Mesothelial cell of epicardium (in vitro differentiated cells): Measurements from ENCODE around the gene THSD4. TPM values are rescaled to one million over a fixed set of nuclear protein-coding genes. Genes with fewer than 3 reads are reported as not detected.
A peak's percentile ranks its signal among the peaks of the same experiment; 100 is the strongest.

ENCODE experiments used
- DNase-seq, 2 experiments: peaks; one replicate each; pipeline ENCODE4 v3.0.0; 2021; ENCODE audit warnings: low spot score in 2 of 2; ENCODE audit not compliant: unreplicated experiment in 2 of 2
- H3K27ac Mint-ChIP-seq: 2 replicates; pipeline ENCODE4 v1.8.0; 2021; ENCODE audit warnings: mixed read lengths
- H3K27me3 Mint-ChIP-seq: 2 replicates; pipeline ENCODE4 v1.8.0; 2021; ENCODE audit warnings: low read depth, mixed read lengths
- H3K36me3 Mint-ChIP-seq: 2 replicates; pipeline ENCODE4 v1.8.0; 2021; ENCODE audit warnings: mixed read lengths
- H3K4me1 Mint-ChIP-seq: 2 replicates; pipeline ENCODE4 v1.8.0; 2021; ENCODE audit warnings: mixed read lengths
- H3K4me3 Mint-ChIP-seq: 2 replicates; pipeline ENCODE4 v1.8.0; 2021; ENCODE audit warnings: mild to moderate bottlenecking, moderate library complexity, mixed read lengths
- H3K9me3 Mint-ChIP-seq: 2 replicates; pipeline ENCODE4 v1.8.0; 2021; ENCODE audit warnings: mixed read lengths
- total RNA-seq: library from RNA; stranded (reverse); gene quantifications from 3 replicates; pipeline ENCODE4 v1.2.1, GENCODE V29; 2021
- TF ChIP-seq, protein P1 (sequence below): fragments of 200-600 bp; sonication (generic); IDR thresholded peaks from one replicate; pipeline ENCODE4 v1.5.0; 2021; ENCODE audit warnings: antibody characterized with exemption; ENCODE audit not compliant: unreplicated experiment

THSD4 gene
- total RNA-seq, 1 donor from 2014 or later = 93.9 TPM

DNA sequence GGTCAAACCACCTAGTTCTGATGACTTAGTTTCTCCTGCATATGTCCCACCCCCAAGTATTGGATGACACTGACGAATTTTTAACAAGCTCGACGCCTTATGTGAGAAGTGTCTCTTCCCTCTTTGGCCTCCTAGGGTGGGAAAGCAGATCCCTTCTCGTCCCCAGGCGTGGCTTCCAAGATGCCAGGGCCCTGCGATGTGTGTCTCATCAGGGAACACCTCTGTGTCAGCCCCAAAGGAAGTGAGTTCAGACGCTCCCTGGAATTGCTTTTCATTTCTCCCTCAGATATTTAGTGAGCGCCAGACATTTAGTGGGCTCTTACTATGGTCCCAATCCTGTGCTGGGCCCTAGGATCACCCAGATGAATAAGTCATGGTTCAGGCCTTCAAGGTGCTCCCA, 482.4 kb downstream of the THSD4 start:
- no peak for DNase-seq
- TF ChIP-seq, protein P1, sequence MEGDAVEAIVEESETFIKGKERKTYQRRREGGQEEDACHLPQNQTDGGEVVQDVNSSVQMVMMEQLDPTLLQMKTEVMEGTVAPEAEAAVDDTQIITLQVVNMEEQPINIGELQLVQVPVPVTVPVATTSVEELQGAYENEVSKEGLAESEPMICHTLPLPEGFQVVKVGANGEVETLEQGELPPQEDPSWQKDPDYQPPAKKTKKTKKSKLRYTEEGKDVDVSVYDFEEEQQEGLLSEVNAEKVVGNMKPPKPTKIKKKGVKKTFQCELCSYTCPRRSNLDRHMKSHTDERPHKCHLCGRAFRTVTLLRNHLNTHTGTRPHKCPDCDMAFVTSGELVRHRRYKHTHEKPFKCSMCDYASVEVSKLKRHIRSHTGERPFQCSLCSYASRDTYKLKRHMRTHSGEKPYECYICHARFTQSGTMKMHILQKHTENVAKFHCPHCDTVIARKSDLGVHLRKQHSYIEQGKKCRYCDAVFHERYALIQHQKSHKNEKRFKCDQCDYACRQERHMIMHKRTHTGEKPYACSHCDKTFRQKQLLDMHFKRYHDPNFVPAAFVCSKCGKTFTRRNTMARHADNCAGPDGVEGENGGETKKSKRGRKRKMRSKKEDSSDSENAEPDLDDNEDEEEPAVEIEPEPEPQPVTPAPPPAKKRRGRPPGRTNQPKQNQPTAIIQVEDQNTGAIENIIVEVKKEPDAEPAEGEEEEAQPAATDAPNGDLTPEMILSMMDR = no peak
- Mint-ChIP-seq H3K4me3 (no peak overlapping the region), H3K9me3 (peaks cover 3% of the 10 kb centered on the region), H3K36me3 (peaks cover 4% of the 10 kb centered on the region), H3K27ac (no peak overlapping the region), H3K27me3 (no peaks in the 10 kb centered on the region), H3K4me1 (peaks cover 25% of the 10 kb centered on the region)

DNA sequence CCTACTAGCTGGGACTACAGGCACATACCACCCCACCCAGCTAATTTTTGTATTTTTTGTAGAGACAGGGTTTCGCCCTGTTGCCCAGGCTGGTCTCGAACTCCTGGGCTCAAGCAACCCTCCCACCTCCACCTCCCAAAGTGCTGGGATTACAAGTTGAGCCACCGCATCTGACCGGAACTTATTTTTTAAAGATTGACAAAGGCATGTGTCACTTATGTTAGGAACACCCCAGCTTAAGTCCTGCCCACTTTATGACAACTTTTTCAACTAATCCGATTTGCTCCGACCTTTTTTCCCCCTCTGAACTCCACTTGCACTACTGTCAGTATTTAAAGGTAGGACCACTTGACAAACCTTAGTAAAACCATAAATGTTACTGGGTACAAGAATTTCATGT, 483.5 kb downstream of the THSD4 start:
- H3K27ac Mint-ChIP-seq = no peak overlapping the region
- H3K4me1 Mint-ChIP-seq = peaks cover 25% of the 10 kb centered on the region
- H3K9me3 Mint-ChIP-seq = peaks cover 7% of the 10 kb centered on the region
- no peak for DNase-seq
- H3K36me3 Mint-ChIP-seq = peaks cover 7% of the 10 kb centered on the region
- no peak overlapping the region for H3K4me3 Mint-ChIP-seq
- TF ChIP-seq, protein P1 = no peak
- H3K27me3 Mint-ChIP-seq = no peaks in the 10 kb centered on the region

DNA sequence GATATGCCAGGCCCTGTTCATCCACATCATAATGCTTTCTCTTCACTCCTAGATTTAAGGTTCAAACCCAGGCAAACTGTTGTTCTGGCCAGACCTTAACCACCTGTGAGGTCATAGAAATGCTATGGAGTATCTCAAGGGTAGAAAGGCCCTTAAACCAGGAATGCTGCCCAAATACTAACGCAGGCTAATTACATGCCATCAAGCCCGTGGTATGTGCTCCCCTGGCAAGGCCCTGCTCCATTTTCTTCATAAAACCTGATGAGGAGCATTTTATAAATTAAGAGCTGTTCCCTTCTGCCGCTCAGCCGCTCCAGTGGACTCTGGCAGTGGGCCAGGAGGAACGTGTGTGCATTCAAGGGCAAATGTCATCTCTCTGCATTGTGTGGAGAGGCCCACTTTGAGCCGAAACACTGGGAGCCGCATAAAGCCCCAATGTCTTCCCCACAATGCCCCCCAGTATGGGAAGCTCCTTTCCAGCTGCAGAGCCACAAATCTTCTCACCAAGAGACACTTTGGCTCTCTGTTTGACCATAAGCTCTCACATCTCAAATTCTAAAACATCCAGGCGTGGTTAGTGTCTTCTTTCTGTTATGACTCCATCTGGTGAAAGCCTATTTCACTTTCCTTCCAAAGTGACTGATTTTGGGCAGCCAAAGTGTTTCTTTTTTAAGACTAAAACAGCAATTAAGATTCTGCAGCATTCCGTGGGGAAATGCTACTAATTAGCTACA, 484.3 kb downstream of the THSD4 start:
- DNase-seq = no peak
- Mint-ChIP-seq H3K36me3 (peaks cover 14% of the 10 kb centered on the region), H3K4me1 (peaks cover 25% of the 10 kb centered on the region), H3K27ac (peak overlapping the region; percentile 58), H3K27me3 (no peaks in the 10 kb centered on the region), H3K4me3 (no peak overlapping the region), H3K9me3 (peaks cover 16% of the 10 kb centered on the region)
- TF ChIP-seq, protein P1 = no peak

DNA sequence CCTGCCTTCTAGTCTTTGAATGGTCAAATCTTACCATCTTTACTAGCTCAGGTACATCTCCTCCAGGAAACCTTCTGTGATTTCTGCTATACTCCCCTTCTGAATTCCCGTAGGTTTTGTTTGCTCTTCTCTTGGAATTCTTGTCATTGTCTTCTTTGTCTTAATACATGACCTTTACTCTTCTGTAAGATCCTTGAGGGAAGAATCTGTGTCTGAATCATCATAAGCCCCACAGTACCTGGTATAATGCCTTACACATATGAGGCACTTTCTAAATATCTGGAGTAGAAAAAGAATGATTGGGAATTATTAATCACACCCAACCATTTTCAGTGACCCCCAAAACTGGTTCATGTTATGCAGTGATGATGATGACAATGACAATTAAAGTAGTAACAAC, 485.0 kb downstream of the THSD4 start:
- no peaks in the 10 kb centered on the region for H3K27me3 Mint-ChIP-seq
- H3K9me3 Mint-ChIP-seq = peaks cover 19% of the 10 kb centered on the region
- peaks cover 25% of the 10 kb centered on the region for H3K4me1 Mint-ChIP-seq
- peaks cover 20% of the 10 kb centered on the region for H3K36me3 Mint-ChIP-seq
- no peak overlapping the region for H3K27ac Mint-ChIP-seq
- no peak overlapping the region for H3K4me3 Mint-ChIP-seq
- TF ChIP-seq, protein P1 = no peak
- DNase-seq = no peak

DNA sequence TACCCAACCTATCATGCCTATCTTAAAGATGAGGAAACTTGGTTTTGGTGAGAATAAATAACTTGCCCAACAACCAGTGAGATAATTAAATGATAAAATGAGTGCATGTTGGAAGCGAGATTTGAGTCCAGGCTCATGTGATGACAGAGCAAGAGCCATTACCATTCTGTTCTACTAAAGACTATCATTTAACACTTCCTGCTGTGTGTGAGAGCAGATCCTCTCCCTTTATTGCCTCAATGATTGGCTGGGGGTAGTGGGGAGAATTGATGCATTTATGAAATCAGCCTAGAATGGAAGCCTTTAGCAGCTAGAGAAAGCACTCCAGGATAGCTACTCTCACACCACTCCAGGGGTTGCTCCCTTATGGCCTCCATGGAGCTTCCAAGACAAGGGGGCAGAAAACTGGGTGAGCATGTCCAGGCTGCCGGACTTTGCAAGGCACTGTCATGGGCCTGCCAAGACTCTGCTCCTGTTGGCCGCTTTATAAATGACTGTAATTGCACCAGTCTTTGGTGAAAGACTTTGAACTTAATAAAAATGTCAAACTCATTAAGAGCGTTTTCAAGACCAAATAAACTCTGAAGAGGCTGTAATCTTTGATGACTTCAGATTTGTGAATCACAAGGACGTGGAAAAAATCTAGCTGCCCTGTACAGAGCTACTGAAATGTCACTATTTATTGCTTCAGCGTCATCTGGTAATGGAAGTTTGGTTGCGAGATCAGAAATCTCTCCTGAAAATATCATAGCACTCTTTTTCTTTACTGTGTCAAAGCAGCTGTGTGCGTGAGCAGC, 486.0 kb downstream of the THSD4 start:
- H3K27ac Mint-ChIP-seq = peak overlapping the region; percentile 64
- TF ChIP-seq, protein P1 = no peak
- H3K36me3 Mint-ChIP-seq = peaks cover 21% of the 10 kb centered on the region
- DNase-seq = no peak
- peaks cover 25% of the 10 kb centered on the region for H3K4me1 Mint-ChIP-seq
- peaks cover 24% of the 10 kb centered on the region for H3K9me3 Mint-ChIP-seq
- H3K4me3 Mint-ChIP-seq = no peak overlapping the region
- H3K27me3 Mint-ChIP-seq = no peaks in the 10 kb centered on the region
